GM23248 (cell line): ENCODE results near the gene TEX13B. TPM values are rescaled to one million over a fixed set of nuclear protein-coding genes. Genes with fewer than 3 reads are reported as not detected.

Experiments
- DNase-seq: peaks from one replicate; pipeline ENCODE4 v3.0.0-alpha.2; 2015
- H2AFZ ChIP-seq: fragments of 200-600 bp; sonication (generic); 2 replicates; pipeline ENCODE4 v1.6.1; 2016; ENCODE audit warnings: antibody characterized with exemption
- H3F3A ChIP-seq: fragments of 200-600 bp; sonication (generic); 2 replicates; pipeline ENCODE4 v1.6.1; 2016; ENCODE audit warnings: mild to moderate bottlenecking, antibody characterized with exemption, mixed run types; ENCODE audit not compliant: insufficient read depth
- H3K27ac ChIP-seq: fragments of 200-600 bp; sonication (generic); 2 replicates; pipeline ENCODE4 v1.5.1; 2016; ENCODE audit warnings: mild to moderate bottlenecking
- H3K27me3 ChIP-seq: fragments of 200-600 bp; sonication (generic); replicated peaks from 2 replicates; pipeline ENCODE4 v1.6.1; 2016; ENCODE audit warnings: mild to moderate bottlenecking; ENCODE audit not compliant: insufficient read depth
- H3K36me3 ChIP-seq: fragments of 200-600 bp; sonication (generic); 2 replicates; pipeline ENCODE4 v1.6.1; 2016; ENCODE audit warnings: low read depth, mild to moderate bottlenecking
- H3K4me1 ChIP-seq: fragments of 200-600 bp; sonication (generic); 2 replicates; pipeline ENCODE4 v1.6.1; 2016; ENCODE audit warnings: mild to moderate bottlenecking; ENCODE audit not compliant: insufficient read depth
- H3K4me2 ChIP-seq: fragments of 200-600 bp; sonication (generic); one replicate; pipeline ENCODE4 v1.6.1; 2016; ENCODE audit warnings: mild to moderate bottlenecking; ENCODE audit not compliant: unreplicated experiment
- H3K4me3 ChIP-seq: fragments of 200-600 bp; sonication (generic); 2 replicates; pipeline ENCODE4 v1.5.1; 2016; ENCODE audit warnings: mild to moderate bottlenecking
- H3K79me2 ChIP-seq: fragments of 200-600 bp; sonication (generic); 2 replicates; pipeline ENCODE4 v1.6.1; 2016; ENCODE audit warnings: mild to moderate bottlenecking; ENCODE audit not compliant: insufficient read depth
- H3K9ac ChIP-seq: fragments of 200-600 bp; sonication (generic); 2 replicates; pipeline ENCODE4 v1.6.1; 2016; ENCODE audit warnings: mild to moderate bottlenecking
- H3K9me2 ChIP-seq: fragments of 200-600 bp; sonication (generic); 2 replicates; pipeline ENCODE4 v1.6.1; 2016; ENCODE audit warnings: mixed run types, mild to moderate bottlenecking, moderate library complexity; ENCODE audit not compliant: insufficient read depth
- H3K9me3 ChIP-seq: fragments of 200-600 bp; sonication (generic); one replicate; pipeline ENCODE4 v1.6.1; 2017; ENCODE audit warnings: low read depth
- H4K20me1 ChIP-seq: fragments of 200-600 bp; sonication (generic); 2 replicates; pipeline ENCODE4 v1.6.0; 2016; ENCODE audit not compliant: insufficient read depth
- EZH2 ChIP-seq: fragments of 200-600 bp; sonication (generic); IDR thresholded peaks from 2 replicates; pipeline ENCODE4 v1.6.1; 2018; ENCODE audit warnings: antibody characterized with exemption, mild to moderate bottlenecking; ENCODE audit not compliant: insufficient read depth, poor library complexity, severe bottlenecking
- EZH2phosphoT487 ChIP-seq: fragments of 200-600 bp; sonication (generic); IDR thresholded peaks from 2 replicates; pipeline ENCODE4 v1.6.1; 2018; ENCODE audit warnings: antibody characterized with exemption, moderate library complexity, mild to moderate bottlenecking, low read depth; ENCODE audit not compliant: insufficient read depth
- WGBS, 2 experiments: methylation state at CpG; one replicate each; pipeline ENCODE4 v1.1.6; 2015 to 2017; ENCODE audit warnings: low lambda C conversion rate in 2 of 2, low coverage in 1 of 2; ENCODE audit errors: missing lambda C conversion rate in 2 of 2; 5-methylcytosine and 5-hydroxymethylcytosine counted together
- in situ Hi-C: fragments of 300-500 bp; cut with MboI; formaldehyde crosslinking; loops from 2 replicates; pipeline ENCODE4 v1.15.0; 2020
- polyA plus RNA-seq: library from polyadenylated mRNA; unstranded; fragments of >200 nt; fragmentation: Nextera tagmentation; extraction: Ambion mirVana; gene quantifications from 2 replicates; pipeline ENCODE4 v1.2.1, GENCODE V29; 2016
- total RNA-seq: library from RNA; depleted of rRNA; stranded (reverse); fragments of >200 nt; shearing (Covaris generic); gene quantifications from 2 replicates; pipeline ENCODE4 v1.2.3, GENCODE V29; 2014

TEX13B gene
- total and polyA plus RNA-seq, 2 experiments from 2014 or later, result not detected

DNA sequence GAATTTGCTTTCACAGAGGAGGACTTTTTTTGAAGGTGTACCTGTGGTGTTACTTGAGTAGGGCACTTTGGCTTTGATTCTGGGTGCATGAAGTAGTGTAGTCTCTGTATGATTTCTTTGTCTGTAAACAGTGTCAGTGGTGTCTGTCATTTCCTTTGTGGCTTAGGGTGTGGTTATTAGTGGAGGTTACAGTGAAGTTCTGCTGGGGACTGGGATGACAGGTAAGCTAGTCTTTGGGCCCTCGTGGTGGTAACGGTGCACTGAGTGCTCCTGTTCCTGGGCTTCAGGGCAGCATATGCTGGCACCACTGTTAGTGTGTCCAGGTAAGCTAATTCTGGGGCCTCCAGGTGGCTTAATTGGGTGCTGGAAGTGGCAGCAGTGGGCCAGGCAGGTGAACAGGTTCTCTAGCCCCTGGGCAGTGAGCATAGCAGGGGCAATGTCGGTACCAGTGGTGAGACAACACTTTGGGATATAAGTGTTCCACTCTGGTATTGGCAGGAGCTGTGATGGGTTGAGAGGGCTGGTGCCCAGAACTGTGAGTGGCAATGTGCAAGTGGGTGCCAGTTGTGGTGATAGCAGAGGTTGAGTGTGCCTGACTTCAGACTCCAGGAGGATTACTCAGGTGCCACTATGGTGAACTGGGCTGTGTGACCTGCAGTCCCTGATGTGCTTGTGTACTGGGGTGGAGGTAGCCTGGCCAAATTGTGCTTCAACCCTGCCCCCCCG is 36.6 kb upstream of the TEX13B start:
- Histone ChIP-seq H3K27me3 (no peaks in the 10 kb centered on the region), H3K9ac (no peak overlapping the region), H3K4me3 (no peak overlapping the region), H3K79me2 (no peaks in the 10 kb centered on the region), H3K27ac (no peak overlapping the region), H4K20me1 (no peaks in the 10 kb centered on the region), H3F3A (no peaks in the 10 kb centered on the region), H3K36me3 (no peaks in the 10 kb centered on the region), H3K4me2 (no peak overlapping the region), H2AFZ (no peak overlapping the region), H3K4me1 (no peaks in the 10 kb centered on the region), H3K9me2 (no peaks in the 10 kb centered on the region), H3K9me3 (no peaks in the 10 kb centered on the region)
- DNase-seq, result no peak
- WGBS, 2 experiments, result 72 to 78% methylated on average over 3 to 4 of the region's 4 CpGs
- in situ Hi-C loops, result no loop called here
- TF ChIP-seq EZH2phosphoT487, result no peak

- Histone ChIP-seq H3F3A (no peaks in the 10 kb centered on the region), H3K4me1 (no peaks in the 10 kb centered on the region), H3K36me3 (no peaks in the 10 kb centered on the region), H3K4me3 (no peak overlapping the region), H3K9me2 (no peaks in the 10 kb centered on the region), H3K9me3 (no peaks in the 10 kb centered on the region), H4K20me1 (no peaks in the 10 kb centered on the region), H3K27ac (no peak overlapping the region), H2AFZ (no peak overlapping the region), H3K4me2 (no peak overlapping the region), H3K79me2 (no peaks in the 10 kb centered on the region), H3K9ac (no peak overlapping the region), H3K27me3 (no peaks in the 10 kb centered on the region)
- in situ Hi-C loops, result no loop called here
- DNase-seq, result peak; percentile 38
- WGBS, 2 experiments, result 58 to 64% methylated on average over 10 to 11 of the region's 11 CpGs
- no peak for TF ChIP-seq EZH2phosphoT487
- TF ChIP-seq EZH2, result no peak
Measured at GRCh38 chrX:108001218-108001814, 19.1 kb upstream of the TEX13B start.

GRCh38 chrX:108000751-108001150 is 18.6 kb upstream of the TEX13B start:
- TF ChIP-seq EZH2phosphoT487 (no peak), EZH2 (no peak)
- Histone ChIP-seq H3K4me3 (no peak overlapping the region), H3K36me3 (no peaks in the 10 kb centered on the region), H3K9me2 (no peaks in the 10 kb centered on the region), H3K27me3 (no peaks in the 10 kb centered on the region), H3K9ac (no peak overlapping the region), H3K9me3 (no peaks in the 10 kb centered on the region), H3K79me2 (no peaks in the 10 kb centered on the region), H3K4me2 (no peak overlapping the region), H3K4me1 (no peaks in the 10 kb centered on the region), H3K27ac (no peak overlapping the region), H4K20me1 (no peaks in the 10 kb centered on the region), H2AFZ (no peak overlapping the region), H3F3A (no peaks in the 10 kb centered on the region)
- no peak for DNase-seq
- 43 to 70% methylated on average over 1 to 2 of the region's 2 CpGs for WGBS, 2 experiments
- in situ Hi-C loops, result no loop called here

DNA sequence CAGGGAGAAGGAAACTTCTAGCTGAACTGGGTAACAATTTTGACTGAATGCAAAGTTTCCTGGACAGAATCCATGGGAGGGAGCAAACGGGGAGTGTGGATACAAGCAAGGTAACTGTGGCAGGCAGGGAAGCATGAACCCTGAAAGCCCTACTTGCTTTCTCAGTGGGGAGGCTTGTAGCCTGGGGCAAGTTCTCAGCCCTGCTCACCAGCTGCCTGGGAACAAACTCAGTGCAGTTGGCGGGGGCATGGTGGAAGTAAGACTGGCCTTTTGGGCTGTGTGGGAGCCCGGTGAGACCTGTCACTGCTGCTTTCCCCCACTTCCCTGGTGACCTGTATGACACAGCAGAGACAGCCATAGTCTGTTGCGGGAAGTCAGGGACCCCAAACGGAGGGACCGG is 14.0 kb upstream of the TEX13B start:
- no peaks in the 10 kb centered on the region for H3K79me2 ChIP-seq
- no peaks in the 10 kb centered on the region for H3K27me3 ChIP-seq

More for the DNA sequence above, 14.0 kb upstream of the TEX13B start:
- H3K4me3 ChIP-seq, result no peak overlapping the region
- WGBS, 2 experiments, result 0 to 69% methylated on average over 1 to 4 of the region's 6 CpGs
- DNase-seq, result no peak
- H3K4me1 ChIP-seq, result no peaks in the 10 kb centered on the region
- H3K9me3 ChIP-seq, result no peaks in the 10 kb centered on the region
- TF ChIP-seq EZH2phosphoT487 (no peak), EZH2 (no peak)
- H3K4me2 ChIP-seq, result no peak overlapping the region
- no peaks in the 10 kb centered on the region for H3F3A ChIP-seq
- H3K9ac ChIP-seq, result no peak overlapping the region
- no peak overlapping the region for H2AFZ ChIP-seq
- in situ Hi-C loops, result no loop called here
- H3K9me2 ChIP-seq, result no peaks in the 10 kb centered on the region
- H3K27ac ChIP-seq, result no peak overlapping the region
- no peaks in the 10 kb centered on the region for H4K20me1 ChIP-seq
- no peaks in the 10 kb centered on the region for H3K36me3 ChIP-seq
